Stimulated activated CD8-positive, alpha-beta memory T cell treated with anti-CD3 and anti-CD28 coated beads, Interleukin-2, amount 100 ng/mL, for 1 hour (primary cell): Measurements from ENCODE around the gene MKKS.

Source experiments
- DNase-seq, 2 donors: peaks; one replicate each; pipeline ENCODE4 v3.0.0-alpha.2; 2020; ENCODE audit warnings: low read depth in 2 of 2

Gene MKKS

DNA sequence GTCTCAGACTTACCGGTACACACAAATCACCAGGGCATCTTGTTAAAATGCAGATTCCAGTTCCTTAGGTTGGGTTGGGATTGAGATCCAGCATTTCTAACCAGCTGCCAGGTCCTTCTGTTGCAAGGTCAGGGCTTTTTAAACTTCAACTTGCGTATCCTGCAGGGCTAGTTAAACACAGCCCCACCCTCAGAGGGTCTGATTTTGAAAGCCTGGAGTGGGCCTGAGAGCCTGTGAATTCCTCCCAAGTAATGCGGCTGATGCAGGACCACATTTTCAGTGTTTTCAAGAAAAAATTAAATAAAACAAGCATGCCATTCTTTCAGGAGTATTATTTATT lies 65.3 kb downstream of the MKKS start:
- DNase-seq = no peak

DNA sequence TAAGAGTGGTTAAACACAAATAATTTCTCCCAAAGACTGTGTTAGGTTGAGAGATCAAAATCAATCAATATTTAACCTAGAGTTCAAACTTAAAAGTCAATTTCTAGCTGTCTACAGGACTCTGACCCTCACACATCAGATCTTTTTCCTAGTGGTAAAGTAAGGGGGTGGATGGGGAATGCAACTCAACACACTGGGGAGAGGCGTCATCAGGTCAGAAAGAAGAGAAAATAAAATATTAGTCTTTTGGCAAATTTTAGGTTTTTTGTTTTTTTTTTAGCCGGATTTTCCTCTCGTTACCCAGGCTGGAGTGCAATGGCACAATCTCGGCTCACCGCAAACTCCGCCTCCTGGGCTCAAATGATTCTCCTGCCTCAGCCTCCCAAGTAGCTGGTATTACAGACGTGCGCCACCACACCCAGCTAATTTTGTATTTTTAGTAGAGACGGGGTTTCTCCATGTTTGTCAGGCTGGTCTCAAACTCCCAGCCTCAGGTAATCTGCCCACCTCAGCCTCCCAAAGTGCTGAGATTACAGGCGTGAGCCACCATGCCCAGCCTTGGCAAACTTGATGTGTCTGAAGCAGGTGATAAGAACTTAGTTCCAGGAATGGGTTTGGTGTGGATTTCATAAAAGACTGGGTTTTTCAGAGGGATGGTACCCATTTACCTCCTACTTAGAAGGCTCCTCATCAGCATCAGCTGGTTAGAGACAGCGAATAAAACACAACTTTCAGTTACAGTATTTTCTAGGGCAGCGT lies 65.9 kb downstream of the MKKS start:
- no peak for DNase-seq

DNA sequence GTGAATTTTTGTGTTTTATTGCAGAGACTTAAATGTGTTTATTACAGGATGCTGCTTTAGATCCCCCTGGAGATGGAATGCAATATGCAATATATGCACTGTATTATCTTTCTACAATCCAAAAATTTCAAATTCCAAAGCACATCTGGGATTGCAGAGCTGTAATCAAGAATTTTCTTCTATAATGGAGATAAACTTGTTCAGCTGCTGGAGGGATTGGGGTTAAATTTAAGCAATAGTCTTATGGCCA lies 66.4 kb downstream of the MKKS start:
- DNase-seq = no peak

DNA sequence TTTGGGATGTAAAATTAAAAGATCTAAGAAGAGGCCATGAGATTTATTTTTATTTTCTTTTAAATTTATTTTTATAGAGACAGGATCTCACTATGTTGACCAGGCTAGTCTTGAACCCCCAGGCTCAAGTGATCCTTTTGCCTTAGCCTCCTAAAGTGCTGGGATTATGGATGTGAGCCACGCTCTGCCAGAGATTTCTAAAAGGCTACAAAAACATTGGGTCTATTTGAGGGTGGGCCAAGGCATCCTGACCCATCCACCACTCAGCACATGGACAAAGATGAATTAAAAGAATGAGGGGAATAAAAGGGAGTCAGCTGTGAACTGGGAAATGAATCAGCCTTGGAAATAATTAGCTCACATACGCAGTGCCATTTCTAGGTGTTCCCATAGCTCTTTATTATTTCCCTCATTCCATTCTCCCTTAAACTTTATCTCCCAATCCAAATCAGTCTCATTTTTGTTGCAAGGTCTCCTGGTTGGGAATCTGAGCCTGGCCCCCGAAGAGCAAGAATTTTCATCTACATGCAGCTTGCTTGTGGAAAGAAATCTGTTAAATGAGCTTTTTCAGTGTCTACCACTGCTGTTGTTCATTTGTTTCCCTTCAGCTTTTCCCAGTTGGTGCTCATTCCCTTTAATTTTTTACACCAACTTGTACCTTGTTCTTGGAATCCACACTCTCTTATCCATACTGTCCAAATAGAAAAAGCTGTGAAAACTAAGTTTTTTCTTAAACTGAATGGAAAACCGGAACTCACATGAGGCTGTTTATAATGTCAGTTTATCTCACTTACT lies 66.9 kb downstream of the MKKS start:
- no peak for DNase-seq

DNA sequence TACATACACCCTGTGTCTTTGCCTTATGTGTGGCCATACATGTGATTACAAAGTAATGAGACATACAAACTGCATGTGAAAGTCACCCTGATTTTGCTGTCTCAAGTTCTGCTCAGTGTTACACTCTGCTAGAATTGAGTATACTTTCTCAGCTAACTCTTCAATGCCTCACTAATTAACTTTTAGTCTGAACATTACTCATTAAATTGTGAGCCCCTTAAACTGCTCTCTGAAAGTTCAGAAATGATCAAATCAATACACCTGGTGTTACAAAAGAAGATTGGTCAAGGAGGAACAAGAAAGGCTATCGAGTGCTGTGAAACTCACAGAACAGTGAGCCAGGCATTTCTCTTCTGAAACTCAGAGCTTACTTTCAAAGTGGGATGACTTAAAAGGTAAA lies 71.3 kb downstream of the MKKS start:
- no peak for DNase-seq

DNA sequence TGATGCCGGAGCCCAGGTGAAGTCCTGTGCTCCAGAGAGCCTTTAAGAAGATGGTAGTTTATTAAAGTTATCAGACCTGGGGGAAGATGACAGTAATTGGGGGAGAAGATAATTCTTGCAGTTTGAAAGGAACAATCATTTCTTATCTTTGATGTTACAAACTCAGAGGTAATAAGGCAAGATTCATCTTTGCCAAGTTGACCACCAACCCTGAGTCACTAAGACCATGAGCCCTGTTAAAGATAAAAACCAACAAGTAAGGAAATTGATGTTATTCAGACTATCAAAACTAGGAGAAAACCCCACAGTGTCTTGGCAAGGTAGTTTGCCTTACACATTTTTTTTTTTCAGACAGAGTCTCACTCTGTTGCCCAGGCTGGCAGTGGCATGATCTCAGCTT lies 73.1 kb downstream of the MKKS start:
- DNase-seq = no peak

DNA sequence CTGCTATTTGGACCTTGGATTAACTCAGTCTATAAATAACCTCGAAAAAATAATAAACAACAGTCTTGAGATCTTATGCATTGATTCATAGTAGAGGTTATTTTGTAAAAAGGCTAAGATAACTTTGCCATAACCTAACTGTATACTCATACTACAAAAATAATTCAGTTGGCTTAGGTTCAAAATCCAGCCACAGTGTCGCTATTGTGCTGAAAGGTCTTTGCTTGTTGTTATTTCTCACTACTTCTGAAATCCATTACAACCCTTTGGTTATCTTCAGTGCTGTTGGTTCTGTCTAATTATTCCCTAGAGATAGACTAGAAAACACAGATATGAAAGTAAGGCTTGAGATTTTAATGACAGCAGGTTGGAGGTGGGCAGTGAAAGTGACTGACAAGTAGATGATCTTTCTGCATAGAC lies 74.4 kb downstream of the MKKS start:
- DNase-seq = no peak

DNA sequence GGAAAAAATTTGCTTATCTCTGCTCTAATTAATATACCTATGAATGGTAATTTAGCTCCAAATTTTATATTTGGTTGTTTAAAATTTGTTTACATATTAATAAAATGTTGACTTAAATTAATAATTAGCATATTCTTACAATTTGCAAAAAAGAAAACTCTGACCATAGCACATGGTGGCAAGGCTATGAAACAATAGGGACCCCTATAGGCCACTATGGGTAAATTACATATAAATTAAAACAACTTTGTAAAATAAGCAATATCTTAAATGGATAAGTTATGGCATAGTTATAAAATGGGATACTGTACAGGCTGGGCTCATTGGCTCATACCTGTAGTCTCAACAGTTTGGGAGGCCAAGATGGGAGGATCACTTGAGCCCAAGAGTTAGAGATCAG lies 76.0 kb downstream of the MKKS start:
- no peak for DNase-seq

DNA sequence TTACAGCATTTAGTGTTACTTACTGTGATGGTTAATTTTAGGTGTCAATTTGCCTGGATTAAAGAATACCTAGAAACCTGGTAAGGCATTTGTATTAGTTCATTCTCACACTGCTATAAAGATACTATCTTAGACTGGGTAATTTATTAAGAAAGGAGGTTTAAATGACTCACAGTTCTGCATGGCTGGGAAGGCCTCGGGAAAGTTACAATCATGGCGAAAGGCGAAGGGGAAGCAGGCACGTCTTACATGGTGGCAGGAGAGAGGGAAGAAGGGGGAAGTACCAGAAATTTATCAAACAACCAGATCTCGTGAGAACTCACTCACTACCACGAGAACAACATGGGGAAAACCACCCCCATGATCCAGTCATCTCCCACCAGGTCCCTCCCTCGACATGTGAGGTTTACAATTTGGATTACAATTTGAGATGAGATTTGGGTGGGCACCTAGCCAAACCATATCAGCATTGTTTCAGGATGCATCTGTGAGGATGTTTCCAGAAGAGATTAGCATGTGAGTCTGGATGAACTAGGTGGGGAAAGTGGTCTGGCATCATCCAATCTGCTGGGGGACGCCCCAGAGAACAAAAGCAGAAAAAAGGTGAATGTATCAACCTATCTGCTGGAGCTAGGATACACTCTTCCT lies 76.8 kb downstream of the MKKS start:
- no peak for DNase-seq

DNA sequence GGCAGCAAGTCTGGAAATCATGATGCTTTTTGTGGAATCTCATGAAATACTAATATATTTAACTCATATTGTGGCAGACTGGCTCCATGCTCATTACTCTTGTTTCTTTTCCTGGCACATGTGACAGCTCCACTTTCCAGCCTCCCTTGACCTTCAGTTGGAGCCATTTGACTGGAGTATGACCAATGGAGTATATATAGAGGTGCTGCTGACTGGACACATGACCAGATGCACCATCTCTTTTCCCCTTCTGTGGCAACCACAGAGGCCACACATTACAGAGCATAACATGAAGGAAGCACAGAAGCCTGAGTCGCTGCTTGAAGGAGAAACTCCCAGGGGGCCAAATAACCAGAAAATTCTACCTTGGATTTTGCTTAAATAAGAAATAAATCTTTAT lies 77.4 kb downstream of the MKKS start:
- DNase-seq = no peak

DNA sequence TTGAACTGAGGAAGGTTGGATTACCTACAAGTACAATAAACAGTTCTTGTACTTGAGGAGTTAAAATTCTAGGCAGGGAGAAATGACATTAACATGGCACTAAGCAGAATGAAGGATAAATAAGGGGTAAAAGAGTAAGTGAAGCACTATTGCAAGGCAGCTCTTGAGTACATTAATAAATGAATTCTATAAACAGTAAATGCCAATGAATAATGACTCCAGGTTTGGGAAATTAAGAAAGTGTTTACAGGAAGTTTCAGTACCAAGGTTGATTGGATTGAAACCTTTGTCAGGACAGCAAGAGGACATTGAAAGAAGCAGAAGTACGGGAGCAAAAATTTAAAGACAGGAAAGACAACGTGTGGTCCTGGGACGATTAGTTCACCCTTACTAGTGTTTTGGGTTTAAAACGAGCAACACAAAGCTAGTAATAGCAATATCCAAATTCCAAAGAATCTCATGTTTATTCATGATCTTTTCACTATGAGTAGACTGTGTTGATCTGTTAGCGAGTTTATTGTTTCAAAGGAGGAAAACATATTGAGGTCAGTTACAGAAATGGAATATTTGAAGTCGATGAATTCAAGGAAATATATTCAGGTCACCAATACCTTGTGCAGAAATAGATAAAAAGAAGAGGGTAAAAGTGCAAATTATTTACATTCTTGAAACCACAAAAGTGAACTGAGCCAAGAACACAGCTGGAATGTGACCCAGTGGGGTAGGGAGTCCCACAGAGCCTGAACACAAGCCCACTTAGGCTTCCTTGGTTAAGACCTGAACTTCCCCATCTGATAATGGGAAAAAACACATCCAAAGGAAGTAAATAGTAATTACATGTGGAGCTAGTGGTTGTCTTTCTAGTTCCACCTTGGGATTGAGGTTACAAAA lies 80.8 kb downstream of the MKKS start:
- no peak for DNase-seq
